ENCODE data around the gene HSPA4. TPM values are rescaled to one million over a fixed set of nuclear protein-coding genes. Genes with fewer than 3 reads are reported as not detected.

The HSPA4 gene
- total RNA-seq, 1 donor from 2014 or later = 112 TPM

GRCh38 chr5:133124891-133125290 is 73.1 kb downstream of the HSPA4 start:
- Mint-ChIP-seq H3K27ac (ENCODE audit: unreplicated experiment) (no peak overlapping the region), H3K4me1 (ENCODE audit: low read depth) (peaks cover 4% of the 10 kb centered on the region), H3K9me3 (ENCODE audit: low read depth) (no peaks in the 10 kb centered on the region), H3K27me3 (ENCODE audit: low read depth) (peaks cover 15% of the 10 kb centered on the region), H3K4me3 (ENCODE audit: unreplicated experiment) (no peak overlapping the region), H3K36me3 (ENCODE audit: low read depth) (peaks cover 4% of the 10 kb centered on the region)
- no peak for TF ChIP-seq CTCF (IDR thresholded peaks at IDR 0.05)
- no peak for DNase-seq (ENCODE audit: low spot score)

- no peak overlapping the region for H3K27ac Mint-ChIP-seq (ENCODE audit: unreplicated experiment)
- no peaks in the 10 kb centered on the region for H3K4me1 Mint-ChIP-seq (ENCODE audit: low read depth)
- H3K4me3 Mint-ChIP-seq (ENCODE audit: unreplicated experiment) = no peak overlapping the region
- no peak for DNase-seq (ENCODE audit: low spot score)
- H3K27me3 Mint-ChIP-seq (ENCODE audit: low read depth) = peaks cover 16% of the 10 kb centered on the region
- H3K9me3 Mint-ChIP-seq (ENCODE audit: low read depth) = no peaks in the 10 kb centered on the region
- no peak for TF ChIP-seq CTCF (IDR thresholded peaks at IDR 0.05)
- peaks cover 4% of the 10 kb centered on the region for H3K36me3 Mint-ChIP-seq (ENCODE audit: low read depth)
Observed at GRCh38 chr5:133128066-133128465, 76.3 kb downstream of the HSPA4 start.

- no peaks in the 10 kb centered on the region for H3K9me3 Mint-ChIP-seq (ENCODE audit: low read depth)
- no peak overlapping the region for H3K27ac Mint-ChIP-seq (ENCODE audit: unreplicated experiment)
- H3K27me3 Mint-ChIP-seq (ENCODE audit: low read depth) = peaks cover 15% of the 10 kb centered on the region
- no peaks in the 10 kb centered on the region for H3K4me1 Mint-ChIP-seq (ENCODE audit: low read depth)
- H3K36me3 Mint-ChIP-seq (ENCODE audit: low read depth) = peaks cover 4% of the 10 kb centered on the region
- DNase-seq (ENCODE audit: low spot score) = no peak
- TF ChIP-seq CTCF (IDR thresholded peaks at IDR 0.05) = no peak
- H3K4me3 Mint-ChIP-seq (ENCODE audit: unreplicated experiment) = no peak overlapping the region
Observed at GRCh38 chr5:133129289-133129688, 77.5 kb downstream of the HSPA4 start.

GRCh38 chr5:133129950-133130349 is 78.1 kb downstream of the HSPA4 start:
- no peaks in the 10 kb centered on the region for H3K4me1 Mint-ChIP-seq (ENCODE audit: low read depth)
- DNase-seq (ENCODE audit: low spot score) = no peak
- H3K4me3 Mint-ChIP-seq (ENCODE audit: unreplicated experiment) = no peak overlapping the region
- H3K9me3 Mint-ChIP-seq (ENCODE audit: low read depth) = no peaks in the 10 kb centered on the region
- H3K27me3 Mint-ChIP-seq (ENCODE audit: low read depth) = peaks cover 15% of the 10 kb centered on the region
- peak overlapping the region; percentile 49 for H3K27ac Mint-ChIP-seq (ENCODE audit: unreplicated experiment)
- peaks cover 4% of the 10 kb centered on the region for H3K36me3 Mint-ChIP-seq (ENCODE audit: low read depth)
- no peak for TF ChIP-seq CTCF (IDR thresholded peaks at IDR 0.05)

- no peaks in the 10 kb centered on the region for H3K4me1 Mint-ChIP-seq (ENCODE audit: low read depth)
- no peak for TF ChIP-seq CTCF (IDR thresholded peaks at IDR 0.05)
- DNase-seq (ENCODE audit: low spot score) = no peak
- H3K4me3 Mint-ChIP-seq (ENCODE audit: unreplicated experiment) = no peak overlapping the region
- no peaks in the 10 kb centered on the region for H3K9me3 Mint-ChIP-seq (ENCODE audit: low read depth)
- peaks cover 15% of the 10 kb centered on the region for H3K27me3 Mint-ChIP-seq (ENCODE audit: low read depth)
- no peak overlapping the region for H3K27ac Mint-ChIP-seq (ENCODE audit: unreplicated experiment)
- peaks cover 4% of the 10 kb centered on the region for H3K36me3 Mint-ChIP-seq (ENCODE audit: low read depth)
Observed at GRCh38 chr5:133130387-133131118, 78.7 kb downstream of the HSPA4 start.
